Activated CD4-positive, alpha-beta T cell treated with anti-CD3 and anti-CD28 coated beads, Interleukin-2, amount 10 ng/mL, durations not matched to agents 7 days and 5 days (primary cell): ENCODE data around the gene ANKS1B. TPM values are rescaled to one million over a fixed set of nuclear protein-coding genes. Genes with fewer than 3 reads are reported as not detected.

Experiments used
- CTCF ChIA-PET: fragments of 350-600 bp; sonication (Branson Sonifier 250); formaldehyde crosslinking; loops from one replicate; lab custom pipeline; 2021; ENCODE audit warnings: antibody characterized with exemption; lab: Charles Lee
- POLR2A ChIA-PET: fragments of 350-600 bp; sonication (Branson Sonifier 250); formaldehyde crosslinking; loops from one replicate; lab custom pipeline; 2021; ENCODE audit warnings: antibody characterized with exemption; lab: Charles Lee
- DNase-seq: peaks from one replicate; pipeline ENCODE4 v3.0.0-alpha.2; 2020
- H3K27ac Mint-ChIP-seq: one replicate; pipeline ENCODE4 v1.8.0; 2021; ENCODE audit warnings: mild to moderate bottlenecking, moderate library complexity, mixed read lengths
- H3K27me3 Mint-ChIP-seq: one replicate; pipeline ENCODE4 v1.8.0; 2021; ENCODE audit warnings: mixed read lengths
- H3K36me3 Mint-ChIP-seq: one replicate; pipeline ENCODE4 v1.8.0; 2021; ENCODE audit warnings: low read depth, mixed read lengths
- H3K4me1 Mint-ChIP-seq: one replicate; pipeline ENCODE4 v1.8.0; 2021; ENCODE audit warnings: mixed read lengths
- H3K4me3 Mint-ChIP-seq: one replicate; pipeline ENCODE4 v1.8.0; 2021; ENCODE audit warnings: mild to moderate bottlenecking, moderate library complexity, mixed read lengths
- H3K9me3 Mint-ChIP-seq: one replicate; pipeline ENCODE4 v1.8.0; 2021; ENCODE audit warnings: mixed read lengths
- total RNA-seq, 2 experiments: library from RNA; stranded (reverse); gene quantifications; one replicate each; pipeline ENCODE4 v1.2.3, GENCODE V29; 2021

ANKS1B gene
- total RNA-seq, 2 experiments from 2014 or later = 0.17 to 0.25 TPM

DNA sequence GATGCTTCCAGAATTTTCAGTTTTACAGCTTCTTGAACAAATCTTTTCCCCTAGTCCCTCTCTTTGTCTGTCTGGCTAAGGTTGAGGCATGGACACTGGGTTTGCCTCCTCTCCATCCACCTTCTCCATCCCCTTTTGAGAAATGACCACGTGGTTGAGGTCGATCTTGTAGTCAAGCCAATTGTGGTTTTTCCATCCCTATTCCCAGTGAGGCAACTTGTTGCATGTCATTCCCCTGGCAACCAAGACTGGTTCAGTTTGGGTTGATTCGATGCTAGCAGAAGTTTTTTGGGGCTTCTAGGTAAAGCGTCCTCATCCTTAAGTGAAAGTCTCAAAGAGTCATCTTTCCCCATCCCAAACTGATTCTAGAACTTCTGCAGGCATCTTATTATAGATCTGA is 1038.9 kb downstream of the ANKS1B start:
- no peaks in the 10 kb centered on the region for H3K36me3 Mint-ChIP-seq
- no peaks in the 10 kb centered on the region for H3K4me1 Mint-ChIP-seq
- POLR2A ChIA-PET = no interaction called here
- H3K9me3 Mint-ChIP-seq = no peaks in the 10 kb centered on the region
- CTCF ChIA-PET = no interaction called here
- H3K4me3 Mint-ChIP-seq = no peak overlapping the region
- H3K27me3 Mint-ChIP-seq = no peaks in the 10 kb centered on the region
- H3K27ac Mint-ChIP-seq = no peak overlapping the region
- DNase-seq = no peak

DNA sequence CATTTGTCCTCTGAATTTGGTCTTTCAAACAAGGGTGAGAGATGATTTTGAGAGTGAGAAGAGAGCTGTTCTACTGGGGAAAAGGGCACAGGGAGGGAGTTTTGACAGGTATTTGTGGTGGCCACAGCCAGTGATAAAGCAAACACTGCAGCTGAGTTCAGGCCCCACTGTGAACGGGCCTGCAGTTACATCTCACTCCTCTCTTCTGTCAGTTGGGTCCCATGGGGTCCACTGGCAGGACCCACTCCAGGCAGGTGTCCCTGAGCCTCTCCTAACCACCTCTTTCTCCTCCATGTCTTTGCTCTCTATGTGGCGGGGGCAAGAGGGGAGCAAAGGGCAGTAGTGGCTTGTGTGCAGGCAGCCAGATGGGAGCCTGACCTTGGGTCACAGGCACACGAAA is 1044.8 kb downstream of the ANKS1B start:
- Mint-ChIP-seq H3K4me1 (no peaks in the 10 kb centered on the region), H3K36me3 (no peaks in the 10 kb centered on the region), H3K27me3 (peaks cover 5% of the 10 kb centered on the region), H3K27ac (no peak overlapping the region), H3K9me3 (no peaks in the 10 kb centered on the region), H3K4me3 (no peak overlapping the region)
- ChIA-PET POLR2A (no interaction called here), CTCF (no interaction called here)
- DNase-seq = no peak

DNA sequence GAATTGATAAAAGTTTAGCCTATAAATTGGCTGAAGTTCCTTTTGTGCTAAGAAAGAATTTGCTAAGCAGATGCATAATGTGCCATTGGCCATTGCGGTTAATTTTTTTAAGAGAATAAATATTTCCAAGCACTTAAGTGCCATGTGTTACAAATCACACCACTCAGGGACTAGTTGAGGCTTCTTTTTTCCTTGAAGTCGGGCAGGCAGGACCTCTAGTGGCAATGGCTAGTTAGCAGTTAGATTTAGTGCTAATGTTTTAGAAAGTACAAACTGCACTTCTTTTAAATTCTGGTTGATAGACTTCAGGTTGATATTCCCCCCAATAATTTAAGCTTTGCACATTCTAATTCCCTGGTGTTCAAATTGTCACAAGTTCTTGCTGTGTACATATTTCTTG is 1045.4 kb downstream of the ANKS1B start:
- ChIA-PET CTCF (no interaction called here), POLR2A (no interaction called here)
- H3K36me3 Mint-ChIP-seq = no peaks in the 10 kb centered on the region
- H3K4me1 Mint-ChIP-seq = no peaks in the 10 kb centered on the region
- DNase-seq = no peak
- no peak overlapping the region for H3K27ac Mint-ChIP-seq
- peaks cover 5% of the 10 kb centered on the region for H3K27me3 Mint-ChIP-seq
- no peak overlapping the region for H3K4me3 Mint-ChIP-seq
- no peaks in the 10 kb centered on the region for H3K9me3 Mint-ChIP-seq

DNA sequence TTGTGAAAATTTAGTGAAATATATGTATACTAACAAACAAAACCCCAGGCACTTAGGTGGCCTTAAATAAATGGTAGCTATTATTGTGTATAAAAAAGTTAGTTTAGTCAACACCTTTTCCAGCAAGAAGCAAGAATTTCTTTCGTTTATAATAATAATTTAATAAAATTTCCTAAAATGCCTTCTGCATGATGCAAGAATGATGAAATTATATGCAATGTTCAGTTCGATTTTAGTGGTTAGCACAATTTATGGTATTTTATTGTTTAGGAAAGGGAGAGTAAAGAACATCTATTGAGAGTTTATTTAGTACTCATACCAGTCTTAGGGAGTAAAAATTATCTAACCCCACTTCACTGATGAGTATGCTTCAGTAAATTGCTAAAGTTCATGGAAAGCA is 1048.9 kb downstream of the ANKS1B start:
- H3K36me3 Mint-ChIP-seq = no peaks in the 10 kb centered on the region
- no peak for DNase-seq
- H3K4me1 Mint-ChIP-seq = no peaks in the 10 kb centered on the region
- no peak overlapping the region for H3K27ac Mint-ChIP-seq
- H3K27me3 Mint-ChIP-seq = peaks cover 7% of the 10 kb centered on the region
- H3K9me3 Mint-ChIP-seq = no peaks in the 10 kb centered on the region
- POLR2A ChIA-PET = no interaction called here
- CTCF ChIA-PET = no interaction called here
- no peak overlapping the region for H3K4me3 Mint-ChIP-seq

DNA sequence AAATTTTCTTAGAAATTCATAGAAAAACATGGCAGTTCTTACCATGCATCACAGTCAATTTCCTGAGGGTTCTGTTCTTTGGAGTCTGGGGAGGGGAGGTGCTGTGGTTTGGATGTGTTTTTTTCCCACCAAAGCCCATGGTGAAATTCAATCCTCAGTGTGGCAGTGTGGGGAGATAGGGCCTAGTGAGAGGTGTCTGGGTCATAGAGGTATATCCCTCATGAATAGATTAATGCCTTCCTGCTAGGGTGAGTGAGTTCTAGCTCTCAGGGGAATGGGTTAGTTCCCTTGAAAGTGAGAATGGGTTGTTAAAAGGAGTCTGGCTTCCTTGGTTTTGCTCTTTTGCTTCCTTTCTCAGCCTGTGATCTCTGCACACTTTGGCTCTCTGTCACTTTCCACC is 1061.9 kb downstream of the ANKS1B start:
- DNase-seq = no peak
- Mint-ChIP-seq H3K4me1 (no peaks in the 10 kb centered on the region), H3K4me3 (no peak overlapping the region), H3K36me3 (no peaks in the 10 kb centered on the region), H3K27ac (no peak overlapping the region), H3K27me3 (peaks cover 24% of the 10 kb centered on the region), H3K9me3 (no peaks in the 10 kb centered on the region)
- ChIA-PET CTCF (no interaction called here), POLR2A (no interaction called here)

DNA sequence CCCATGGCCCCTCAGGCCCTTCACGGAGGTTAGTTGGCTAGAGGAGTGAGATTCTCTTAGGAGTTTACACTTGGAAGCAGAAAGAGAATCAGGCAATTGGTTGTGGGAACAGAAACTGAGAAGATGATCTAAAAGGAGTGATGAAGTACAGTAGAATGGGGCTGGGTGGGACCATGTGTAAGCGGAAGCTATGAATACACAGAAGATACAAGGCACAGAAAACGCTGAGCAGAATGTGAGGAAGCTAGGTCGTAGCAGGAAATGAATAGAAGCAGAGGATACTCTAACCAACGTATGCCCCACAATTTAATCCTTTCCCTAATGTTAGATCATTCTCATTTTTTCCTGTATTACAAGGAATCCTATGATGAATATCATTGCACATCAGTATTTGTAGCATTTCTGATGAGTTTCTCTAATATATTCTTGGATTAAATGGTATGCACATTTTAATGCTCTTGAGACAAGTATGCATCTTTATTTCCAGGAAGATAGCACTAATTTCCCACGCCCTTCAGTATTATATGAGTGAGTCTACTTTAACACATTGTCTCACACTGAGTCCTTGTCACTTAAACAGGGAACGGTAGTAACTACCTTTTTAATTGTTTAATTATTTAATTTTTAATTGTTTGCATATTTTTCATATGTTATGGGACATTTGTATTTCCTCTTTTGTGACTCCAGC is 1066.4 kb downstream of the ANKS1B start:
- no peak overlapping the region for H3K27ac Mint-ChIP-seq
- no peaks in the 10 kb centered on the region for H3K9me3 Mint-ChIP-seq
- peaks cover 6% of the 10 kb centered on the region for H3K27me3 Mint-ChIP-seq
- H3K36me3 Mint-ChIP-seq = no peaks in the 10 kb centered on the region
- ChIA-PET POLR2A (no interaction called here), CTCF (no interaction called here)
- no peak for DNase-seq
- no peak overlapping the region for H3K4me3 Mint-ChIP-seq
- no peaks in the 10 kb centered on the region for H3K4me1 Mint-ChIP-seq

DNA sequence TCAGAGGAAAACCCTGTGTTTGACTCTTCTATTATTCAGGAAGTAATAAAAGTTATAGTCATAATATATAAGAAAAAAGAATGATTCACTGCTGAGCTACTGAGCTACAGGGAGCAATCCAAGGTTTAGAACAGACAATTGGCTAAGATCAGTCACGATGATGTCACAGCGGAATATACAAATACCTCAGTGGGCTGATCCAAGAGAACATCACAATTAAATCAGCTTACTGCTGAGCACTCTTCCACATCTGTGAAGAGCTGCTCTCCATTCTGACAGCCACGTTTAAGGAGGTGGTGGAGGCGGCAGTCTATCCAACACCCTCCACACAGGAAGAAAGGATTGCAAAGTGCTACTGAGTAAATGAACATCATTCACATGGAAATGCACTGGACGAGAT is 1068.6 kb downstream of the ANKS1B start:
- H3K4me3 Mint-ChIP-seq = no peak overlapping the region
- H3K9me3 Mint-ChIP-seq = no peaks in the 10 kb centered on the region
- H3K27me3 Mint-ChIP-seq = peaks cover 6% of the 10 kb centered on the region
- DNase-seq = no peak
- no peaks in the 10 kb centered on the region for H3K36me3 Mint-ChIP-seq
- H3K27ac Mint-ChIP-seq = no peak overlapping the region
- no peaks in the 10 kb centered on the region for H3K4me1 Mint-ChIP-seq
- ChIA-PET CTCF (no interaction called here), POLR2A (no interaction called here)

DNA sequence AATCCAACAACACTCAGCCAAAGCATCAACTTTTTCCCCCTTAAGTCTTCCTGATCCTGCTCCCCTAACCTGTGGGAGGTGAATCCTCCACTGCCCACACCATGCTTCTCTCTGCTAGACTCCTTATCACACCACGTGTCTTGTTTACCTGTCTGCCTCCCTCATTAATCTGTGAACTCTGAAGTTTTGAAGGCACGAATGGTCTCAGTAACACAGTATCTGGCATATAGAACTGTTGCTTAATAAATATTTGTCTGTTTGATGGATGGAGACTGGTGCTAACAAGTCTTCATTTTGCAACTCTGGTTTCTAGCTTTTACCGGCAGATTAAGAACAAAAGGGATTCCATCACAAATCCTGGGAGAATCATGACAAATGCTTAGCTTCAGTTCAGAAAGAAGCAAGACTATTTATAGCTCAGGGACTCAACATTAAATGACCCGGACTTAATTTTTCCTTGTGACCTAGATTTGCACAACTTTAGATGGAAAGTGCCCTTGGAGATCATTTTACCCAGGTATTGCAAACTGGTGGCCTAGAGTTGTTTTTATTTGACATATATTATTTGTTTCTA is 1072.2 kb downstream of the ANKS1B start:
- ChIA-PET CTCF (no interaction called here), POLR2A (no interaction called here)
- Mint-ChIP-seq H3K9me3 (no peaks in the 10 kb centered on the region), H3K27ac (no peak overlapping the region), H3K27me3 (peaks cover 2% of the 10 kb centered on the region), H3K4me1 (no peaks in the 10 kb centered on the region), H3K36me3 (no peaks in the 10 kb centered on the region), H3K4me3 (no peak overlapping the region)
- no peak for DNase-seq

DNA sequence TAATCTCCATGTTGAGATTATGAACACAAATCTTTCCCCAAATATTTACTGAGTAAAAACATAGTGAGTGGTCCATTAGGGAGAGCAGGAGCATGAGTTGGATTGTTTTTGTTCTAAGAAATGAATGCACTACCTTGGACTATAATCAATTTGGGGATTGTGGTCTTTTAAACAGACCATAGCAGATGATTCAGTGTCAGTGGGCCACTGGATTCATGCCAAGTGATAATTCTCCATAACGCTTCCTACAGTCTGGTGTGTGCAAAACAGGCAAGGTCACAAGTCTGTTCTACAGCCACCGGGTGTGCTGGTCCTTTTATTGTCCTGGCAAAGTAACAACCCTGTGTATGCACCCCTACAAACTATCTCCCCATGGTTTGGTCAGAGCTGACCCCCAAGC is 1073.3 kb downstream of the ANKS1B start:
- ChIA-PET CTCF (no interaction called here), POLR2A (no interaction called here)
- Mint-ChIP-seq H3K27me3 (peaks cover 2% of the 10 kb centered on the region), H3K36me3 (no peaks in the 10 kb centered on the region), H3K9me3 (no peaks in the 10 kb centered on the region), H3K27ac (no peak overlapping the region), H3K4me1 (no peaks in the 10 kb centered on the region), H3K4me3 (no peak overlapping the region)
- no peak for DNase-seq

DNA sequence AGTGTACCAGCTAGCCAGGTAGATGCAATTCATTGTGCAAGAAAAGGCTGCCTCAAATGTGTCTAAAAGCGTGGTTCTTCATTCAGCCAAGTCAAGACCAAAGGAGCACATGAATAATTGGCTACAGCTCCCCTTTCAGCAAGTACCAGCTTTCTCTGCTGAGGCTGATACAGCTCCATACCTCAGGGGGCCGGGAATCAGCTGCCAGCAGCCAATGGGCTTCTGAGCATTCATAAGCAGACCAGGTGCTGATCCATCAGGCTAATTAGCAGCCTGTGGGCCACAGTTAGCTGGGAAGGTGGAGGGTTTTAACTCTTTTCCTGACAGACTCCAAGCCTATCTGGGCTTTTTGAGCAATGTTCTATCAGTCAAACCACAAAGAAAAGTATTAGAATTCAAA is 1075.0 kb downstream of the ANKS1B start:
- no peaks in the 10 kb centered on the region for H3K4me1 Mint-ChIP-seq
- H3K4me3 Mint-ChIP-seq = no peak overlapping the region
- ChIA-PET POLR2A (no interaction called here), CTCF (no interaction called here)
- H3K27me3 Mint-ChIP-seq = peaks cover 2% of the 10 kb centered on the region
- H3K36me3 Mint-ChIP-seq = no peaks in the 10 kb centered on the region
- H3K9me3 Mint-ChIP-seq = no peaks in the 10 kb centered on the region
- H3K27ac Mint-ChIP-seq = no peak overlapping the region
- DNase-seq = no peak

DNA sequence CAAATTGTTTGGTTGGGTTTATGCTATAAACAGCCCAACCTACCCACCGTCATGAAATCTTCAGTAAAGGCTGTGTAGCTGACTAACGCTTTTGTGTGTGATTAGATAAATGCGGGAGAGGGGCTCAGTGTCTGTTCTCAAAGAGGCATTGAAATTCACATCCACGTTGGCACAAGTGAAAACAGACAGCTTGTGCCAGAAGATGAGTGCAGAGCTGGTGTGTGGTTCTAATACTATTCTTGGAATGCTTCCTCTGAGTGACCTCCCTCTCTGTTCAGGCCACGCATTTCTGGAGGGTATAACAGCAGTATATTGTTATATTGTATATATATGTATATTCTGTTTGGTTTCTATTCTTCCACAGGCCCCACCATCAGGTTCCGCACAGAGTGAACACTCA is 1075.9 kb downstream of the ANKS1B start:
- no peaks in the 10 kb centered on the region for H3K4me1 Mint-ChIP-seq
- peaks cover 2% of the 10 kb centered on the region for H3K27me3 Mint-ChIP-seq
- ChIA-PET CTCF (no interaction called here), POLR2A (no interaction called here)
- H3K27ac Mint-ChIP-seq = no peak overlapping the region
- DNase-seq = no peak
- H3K4me3 Mint-ChIP-seq = no peak overlapping the region
- no peaks in the 10 kb centered on the region for H3K36me3 Mint-ChIP-seq
- no peaks in the 10 kb centered on the region for H3K9me3 Mint-ChIP-seq

DNA sequence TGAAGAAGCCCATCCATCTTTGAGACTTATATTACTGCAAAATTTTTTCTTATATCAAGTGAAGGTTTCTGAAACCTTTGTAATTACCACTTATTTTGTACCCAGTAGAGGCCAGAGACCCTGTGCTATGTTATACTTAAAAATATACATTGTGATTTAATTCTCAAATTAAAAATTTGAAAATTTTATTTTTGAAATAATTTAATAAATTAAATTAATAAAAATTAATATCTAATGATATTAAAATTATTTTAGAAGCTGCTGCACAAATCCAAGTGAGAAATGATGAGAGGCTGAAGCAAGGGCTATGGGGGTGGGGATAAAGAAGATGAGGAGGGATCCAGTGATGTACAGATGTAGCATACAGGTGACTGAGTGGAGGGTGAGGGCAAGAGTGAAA is 1080.9 kb downstream of the ANKS1B start:
- Mint-ChIP-seq H3K4me1 (no peaks in the 10 kb centered on the region), H3K36me3 (no peaks in the 10 kb centered on the region), H3K9me3 (no peaks in the 10 kb centered on the region), H3K4me3 (no peak overlapping the region), H3K27me3 (peaks cover 6% of the 10 kb centered on the region), H3K27ac (no peak overlapping the region)
- POLR2A ChIA-PET = no interaction called here
- DNase-seq = no peak
- CTCF ChIA-PET = no interaction called here

DNA sequence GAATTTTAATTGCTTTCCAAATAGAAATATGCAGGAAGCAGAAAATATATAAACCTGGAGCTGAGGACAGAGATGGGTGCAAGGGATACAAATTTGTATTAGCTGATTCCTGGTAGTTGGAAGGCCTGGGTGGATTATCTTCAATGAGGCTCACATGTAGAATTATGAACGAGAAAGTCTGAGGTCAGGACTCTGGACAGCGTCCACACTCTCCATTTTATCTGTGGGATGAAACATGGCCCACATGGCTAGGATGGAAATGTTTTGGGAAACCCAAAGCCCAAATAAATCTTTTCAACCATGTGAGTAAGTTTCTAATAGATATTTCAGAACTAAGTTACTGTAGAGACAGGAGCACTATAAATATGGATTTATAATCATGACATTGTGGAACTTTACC is 1083.5 kb downstream of the ANKS1B start:
- DNase-seq = no peak
- POLR2A ChIA-PET = no interaction called here
- H3K4me1 Mint-ChIP-seq = no peaks in the 10 kb centered on the region
- no peaks in the 10 kb centered on the region for H3K9me3 Mint-ChIP-seq
- no peak overlapping the region for H3K27ac Mint-ChIP-seq
- peaks cover 25% of the 10 kb centered on the region for H3K27me3 Mint-ChIP-seq
- no peaks in the 10 kb centered on the region for H3K36me3 Mint-ChIP-seq
- CTCF ChIA-PET = no interaction called here
- no peak overlapping the region for H3K4me3 Mint-ChIP-seq

DNA sequence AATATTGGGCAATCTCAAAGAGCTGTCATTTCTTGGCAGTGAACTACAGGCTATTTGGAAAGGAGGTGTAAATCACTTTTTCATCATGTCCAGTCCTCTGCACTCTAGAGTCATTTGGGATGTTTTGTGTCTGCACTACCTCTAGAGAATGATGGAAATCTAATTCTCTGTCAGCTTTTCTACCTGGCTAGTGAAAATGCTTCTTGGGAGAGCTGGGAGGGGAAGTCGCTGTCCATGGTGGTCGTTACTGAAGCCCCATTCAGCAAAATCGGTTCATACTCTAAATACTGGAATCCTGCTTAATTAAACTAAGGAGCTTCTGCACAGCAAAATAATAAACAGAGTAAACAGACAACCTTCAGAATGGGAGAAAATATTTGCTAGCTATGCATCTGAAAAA is 1087.8 kb downstream of the ANKS1B start:
- Mint-ChIP-seq H3K9me3 (no peaks in the 10 kb centered on the region), H3K27me3 (peaks cover 55% of the 10 kb centered on the region), H3K4me1 (no peaks in the 10 kb centered on the region), H3K36me3 (no peaks in the 10 kb centered on the region), H3K4me3 (no peak overlapping the region), H3K27ac (no peak overlapping the region)
- no peak for DNase-seq
- ChIA-PET CTCF (no interaction called here), POLR2A (no interaction called here)
